ENCODE measurements around the gene OR8B8. TPM values are rescaled to one million over a fixed set of nuclear protein-coding genes. Genes with fewer than 3 reads are reported as not detected.

The OR8B8 gene
- total and polyA plus RNA-seq, 2 donors (not counting 3 experiments of a cell fraction or from before 2014, with no cell fraction given): not detected

GRCh38 chr11:124465368-124465767 is 19.9 kb upstream of the OR8B8 start:
- TF ChIP-seq POLR2A (IDR thresholded peaks at IDR 0.05; ENCODE audit: low read depth, low read length) (no peak), EZH2 (IDR thresholded peaks at IDR 0.05; ENCODE audit: borderline replicate concordance, low read depth, low read length, severe bottlenecking) (no peak), CTCF (IDR thresholded peaks at IDR 0.05; ENCODE audit: extremely low read depth in 1 of 2, insufficient read depth in 1 of 2, low read depth in 1 of 2, low read length in 2 of 2) (no peak), GATA2 (IDR thresholded peaks at IDR 0.05; ENCODE audit: insufficient read depth, insufficient read length, low read depth, low read length) (no peak), FOS (IDR thresholded peaks at IDR 0.05; ENCODE audit: borderline replicate concordance, insufficient read depth, low read length) (no peak), MYC (IDR thresholded peaks at IDR 0.05; ENCODE audit: low read depth, low read length) (no peak), POLR2AphosphoS5 (IDR thresholded peaks at IDR 0.05; ENCODE audit: insufficient read depth, low read depth, low read length) (no peak), MAX (IDR thresholded peaks at IDR 0.05; ENCODE audit: insufficient read depth, insufficient read length) (no peak), JUN (IDR thresholded peaks at IDR 0.05; ENCODE audit: borderline replicate concordance, insufficient read depth, insufficient read length, low read depth) (no peak)
- no TSS peak for BruUV-seq (replicated peaks)
- Histone ChIP-seq H3K4me1 (ENCODE audit: control insufficient read depth, extremely low read depth, insufficient read depth, low read length) (no peaks in the 10 kb centered on the region), H3K27me3 (ENCODE audit: control insufficient read depth in 2 of 2, insufficient read depth in 2 of 2, low read length in 2 of 2) (peaks cover 4 to 10% of the 10 kb centered on the region in 2 experiments), H3K27ac (ENCODE audit: insufficient read depth, low read depth, low read length) (no peak overlapping the region), H3K9me3 (replicated peaks; ENCODE audit: control insufficient read depth, insufficient read depth, low read length) (no peaks in the 10 kb centered on the region), H3K9ac (replicated peaks; ENCODE audit: extremely low read depth, insufficient read depth, low read length) (no peak overlapping the region), H3K79me2 (ENCODE audit: control insufficient read depth, insufficient read depth, low read length) (no peaks in the 10 kb centered on the region), H4K20me1 (replicated peaks; ENCODE audit: control insufficient read depth, extremely low read depth, insufficient read depth, low read length) (no peaks in the 10 kb centered on the region), H3K36me3 (ENCODE audit: control insufficient read depth in 2 of 2, extremely low read depth in 1 of 2, insufficient read depth in 2 of 2, low read length in 2 of 2) (no peaks in the 10 kb centered on the region), H3K9me1 (replicated peaks; ENCODE audit: control insufficient read depth, extremely low read depth, insufficient read depth, low read length) (no peaks in the 10 kb centered on the region), H3K4me3 (replicated peaks in 1 of 3; ENCODE audit: insufficient read depth in 1 of 3, low read depth in 1 of 3, low read length in 3 of 3) (no peak overlapping the region), H2AFZ (ENCODE audit: low read depth, low read length) (no peak overlapping the region), H3K4me2 (ENCODE audit: insufficient read depth, low read length) (no peak overlapping the region)
- no peak for DNase-seq (ENCODE audit: low read depth, low spot score)
- no peak for FAIRE-seq
- intact Hi-C loops (cut with micrococcal nuclease) (no loop called here), dilution Hi-C loops (cut with MboI; ENCODE audit: extremely low pct_ligation_motif_present, low sequenced_read_pairs) (no loop called here)
- POLR2A ChIA-PET: no interaction called here
- CTCF ChIA-PET: no interaction called here

All from endothelial cell of umbilical vein (primary cell).